Mucosa of descending colon (tissue), 3 donors: ENCODE measurements around the gene ANO6. TPM values are rescaled to one million over a fixed set of nuclear protein-coding genes. Genes with fewer than 3 reads are reported as not detected.
"Not testable (repeated sequence)": the region's sequence is repeated elsewhere in the genome, so short reads cannot be mapped to it uniquely, and the experiment has no call there.

Source experiments
- ATAC-seq: fragments of 200-7000 bp; cut with Tn5 transposase; one replicate; pipeline ENCODE4 v1.9.1; 2020; ENCODE audit warnings: mild to moderate bottlenecking, moderate library complexity
- DNase-seq, 3 donors: peaks; one replicate each; pipeline ENCODE4 v3.0.0-alpha.2; 2020
- H3K36me3 ChIP-seq: fragments of 200-600 bp; one replicate; pipeline ENCODE4 v1.8.0; 2021; ENCODE audit warnings: low read depth, mild to moderate bottlenecking
- H3K4me1 ChIP-seq: fragments of 200-600 bp; one replicate; pipeline ENCODE4 v1.8.0; 2021; ENCODE audit warnings: low read depth, mild to moderate bottlenecking
- H3K4me3 ChIP-seq: fragments of 200-600 bp; one replicate; pipeline ENCODE4 v1.8.0; 2021; ENCODE audit warnings: mild to moderate bottlenecking
- H3K9me3 ChIP-seq: fragments of 200-600 bp; one replicate; pipeline ENCODE4 v1.8.0; 2021; ENCODE audit warnings: mild to moderate bottlenecking
- CTCF ChIP-seq: fragments of 200-600 bp; IDR thresholded peaks from one replicate; pipeline ENCODE4 v1.8.0; 2022; ENCODE audit warnings: antibody characterized with exemption, mild to moderate bottlenecking
- intact Hi-C, 2 donors: fragments of 100-400 bp; cut with DNase I in 1 of 2; cut with micrococcal nuclease in 1 of 2; formaldehyde crosslinking; loops; one replicate each; pipeline versions ENCODE4 v1.11.0 to v1.11.1; 2022; cut with DNase I, micrococcal nuclease
- total RNA-seq, 3 donors: library from RNA; stranded (reverse); fragmentation: NEBNext Ultra II Directional in 2 of 3; extraction: Animal tissue kit (Norgen Biotek cat#: 25700) in 2 of 3; gene quantifications; one replicate each; pipeline versions ENCODE4 v1.2.1 to v1.2.4, GENCODE V29; 2021 to 2023
- donor health status: DM: no; HTN: no; CAD: no; lungs with moderate emphysema.
- donor health status: DM: no; HTN: no; CAD: no.
- donor health status: DM: no; HTN: yes; CAD: no.

ANO6 gene
- total RNA-seq, 3 donors from 2014 or later = 7.8 to 65.8 (median 15.2) TPM

DNA sequence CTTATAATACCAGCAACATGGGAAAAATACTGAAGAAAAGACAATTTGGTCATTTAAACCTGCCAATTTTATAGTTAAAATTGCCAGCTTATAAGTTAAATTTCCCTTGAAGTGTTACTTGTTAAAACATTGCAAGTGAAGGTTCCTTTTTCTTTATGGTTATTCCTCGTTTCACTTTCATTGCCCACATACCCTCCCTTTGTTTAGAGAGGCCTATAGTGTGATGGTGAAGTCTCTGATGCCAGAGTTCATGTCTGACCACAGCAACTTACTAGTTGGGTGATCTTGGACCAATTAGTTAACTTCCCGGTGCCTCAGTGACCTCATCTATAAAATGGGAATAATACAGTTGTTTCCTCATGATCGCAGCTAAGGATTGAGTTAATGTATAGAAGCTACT, 173.5 kb downstream of the ANO6 start:
- intact Hi-C loops = no loop called here
- Histone ChIP-seq H3K36me3 (no peaks in the 10 kb centered on the region), H3K4me3 (no peak overlapping the region), H3K9me3 (no peaks in the 10 kb centered on the region), H3K4me1 (no peaks in the 10 kb centered on the region)
- no peak for DNase-seq
- TF ChIP-seq CTCF = no peak
- no peak for ATAC-seq

DNA sequence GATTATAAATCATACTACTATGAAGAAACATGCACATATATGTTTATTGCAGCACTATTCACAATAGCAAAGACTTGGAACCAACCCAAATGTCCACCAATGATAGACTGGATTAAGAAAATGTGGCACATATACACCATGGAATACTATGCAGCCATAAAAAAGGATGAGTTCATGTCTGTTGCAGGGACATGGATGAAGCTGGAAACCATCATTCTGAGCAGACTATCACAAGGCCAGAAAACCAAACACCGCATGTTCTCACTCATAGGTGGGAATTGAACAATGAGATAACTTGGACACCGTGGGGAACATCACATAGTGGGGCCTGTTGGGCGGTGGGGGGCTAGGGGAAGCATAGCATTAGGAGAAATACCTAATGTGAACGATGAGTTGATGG, 181.6 kb downstream of the ANO6 start:
- H3K4me3 ChIP-seq, DNase-seq, H3K4me1 ChIP-seq, ATAC-seq, intact Hi-C loops, H3K9me3 ChIP-seq, H3K36me3 ChIP-seq: not testable (repeated sequence)

DNA sequence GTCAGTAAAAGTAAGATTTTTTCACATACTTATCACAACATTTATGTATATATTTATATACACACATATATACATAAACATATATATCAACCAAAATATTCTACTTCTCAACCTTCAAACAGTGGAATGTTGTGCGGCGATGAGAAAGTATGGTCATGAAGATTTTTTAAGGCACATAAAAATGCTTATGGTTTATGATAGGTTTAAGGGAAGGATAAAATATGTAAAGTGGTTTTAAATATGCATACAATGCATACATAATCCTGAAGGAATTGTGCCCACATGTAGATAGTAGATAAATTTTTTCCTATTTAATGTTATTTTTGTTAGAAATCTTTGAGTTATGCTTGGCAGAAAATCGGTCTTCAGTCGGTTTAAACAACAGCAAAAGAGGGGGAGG, 182.7 kb downstream of the ANO6 start:
- Histone ChIP-seq H3K4me1 (no peaks in the 10 kb centered on the region), H3K4me3 (no peak overlapping the region), H3K9me3 (peaks cover 5% of the 10 kb centered on the region), H3K36me3 (no peaks in the 10 kb centered on the region)
- intact Hi-C loops = no loop called here
- no peak for ATAC-seq
- no peak for DNase-seq
- TF ChIP-seq CTCF = no peak

- DNase-seq = no peak
- H3K36me3 ChIP-seq = no peaks in the 10 kb centered on the region
- H3K4me1 ChIP-seq = no peaks in the 10 kb centered on the region
- H3K4me3 ChIP-seq = no peak overlapping the region
- H3K9me3 ChIP-seq = peaks cover 5% of the 10 kb centered on the region
- intact Hi-C loops = no loop called here
- no peak for TF ChIP-seq CTCF
- no peak for ATAC-seq
Measured at GRCh38 chr12:45400991-45401390, 185.1 kb downstream of the ANO6 start.

GRCh38 chr12:45402288-45402687, 186.4 kb downstream of the ANO6 start:
- no peaks in the 10 kb centered on the region for H3K4me1 ChIP-seq
- H3K4me3 ChIP-seq = no peak overlapping the region
- intact Hi-C loops = no loop called here
- DNase-seq = no peak
- TF ChIP-seq CTCF = no peak
- H3K9me3 ChIP-seq = no peaks in the 10 kb centered on the region
- no peaks in the 10 kb centered on the region for H3K36me3 ChIP-seq
- no peak for ATAC-seq

DNA sequence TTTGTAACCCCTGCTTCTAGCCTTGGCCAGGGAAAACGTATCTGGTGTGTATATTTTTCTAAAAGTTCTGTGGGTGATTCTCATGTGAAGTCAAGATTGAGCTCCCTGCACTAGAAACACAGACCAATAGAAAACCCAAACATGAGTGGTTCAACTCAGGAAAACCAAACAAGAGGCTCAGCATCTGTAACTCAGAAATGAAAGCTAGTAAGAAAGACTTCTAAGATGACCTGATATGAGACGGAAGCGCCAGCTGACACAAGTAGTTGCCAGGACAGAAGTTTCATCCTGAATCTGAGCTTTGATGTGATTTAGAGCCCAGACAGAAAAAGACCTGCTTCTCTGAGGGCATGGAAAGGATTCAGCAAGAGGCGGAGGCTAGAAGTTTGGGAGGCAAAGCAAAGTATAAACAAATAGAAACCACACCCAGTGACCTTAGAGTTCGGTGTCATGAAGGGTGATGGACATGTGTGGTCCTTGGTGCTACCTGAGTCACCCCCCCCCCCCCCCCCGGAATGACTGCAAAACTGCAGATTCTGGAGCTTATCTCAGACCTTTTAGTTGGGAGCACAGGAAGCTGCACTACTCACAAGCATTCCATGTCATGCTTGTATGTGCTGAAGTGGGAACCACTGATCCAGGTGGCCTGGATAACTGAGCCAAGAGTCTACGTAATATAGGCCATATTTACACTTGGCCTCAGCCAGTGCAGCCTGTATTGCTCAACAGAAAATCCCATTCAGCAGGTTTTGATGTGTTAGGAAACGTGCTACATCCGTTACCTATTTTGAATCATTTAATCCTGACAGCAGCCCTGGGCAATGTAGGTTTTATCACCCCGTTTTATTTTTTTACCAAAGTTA, 191.3 kb downstream of the ANO6 start:
- DNase-seq (no peak), ATAC-seq (no peak)
- intact Hi-C loops = no loop called here

More for the DNA sequence above, 191.3 kb downstream of the ANO6 start:
- Histone ChIP-seq H3K9me3 (no peaks in the 10 kb centered on the region), H3K36me3 (peaks cover 2% of the 10 kb centered on the region), H3K4me3 (no peak overlapping the region), H3K4me1 (no peaks in the 10 kb centered on the region)
- TF ChIP-seq CTCF = no peak
